GM12874 (cell line): ENCODE data around the gene INF2.

Experiments
- TF ChIP-seq, protein P1 (sequence below): IDR thresholded peaks from 2 replicates; pipeline ENCODE4 v1.5.1; 2011; ENCODE audit warnings: low read depth, mild to moderate bottlenecking, control low read depth, low read length, moderate library complexity; ENCODE audit not compliant: insufficient read depth

Gene INF2

DNA sequence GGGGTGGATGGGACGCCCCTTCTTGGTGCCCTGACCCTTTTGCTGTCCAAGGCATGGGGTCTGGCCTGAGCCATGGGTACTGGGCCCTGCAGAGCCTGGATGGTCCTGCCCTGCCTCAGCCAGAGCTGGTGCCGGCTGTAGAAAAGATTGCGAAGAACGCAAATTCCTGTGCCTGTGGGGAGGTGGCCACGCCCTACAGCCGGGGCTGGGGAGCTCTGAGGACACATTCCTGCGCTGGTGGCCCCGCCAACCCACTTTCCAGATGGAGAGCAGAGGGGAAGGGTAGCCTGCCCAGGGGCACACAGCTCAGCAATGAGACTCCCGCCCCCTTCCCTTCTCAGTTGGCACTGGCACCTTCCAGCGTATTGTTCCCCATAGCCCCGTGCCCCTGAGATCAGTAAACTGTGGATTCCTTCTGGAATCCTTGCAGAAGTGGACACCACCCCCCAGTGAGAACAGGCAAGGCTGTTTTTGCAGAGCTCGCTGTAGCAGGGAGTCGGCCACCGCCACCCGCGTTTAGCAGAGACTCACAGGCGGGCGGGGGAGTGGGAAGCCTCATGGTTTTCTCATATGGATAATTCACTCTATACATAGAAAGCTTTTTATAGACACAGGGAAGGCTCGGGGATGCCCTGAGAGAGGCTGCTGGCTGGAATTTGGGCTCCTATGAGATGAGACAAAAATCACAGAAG lies 8.6 kb downstream of the INF2 start:
- TF ChIP-seq, protein P1, sequence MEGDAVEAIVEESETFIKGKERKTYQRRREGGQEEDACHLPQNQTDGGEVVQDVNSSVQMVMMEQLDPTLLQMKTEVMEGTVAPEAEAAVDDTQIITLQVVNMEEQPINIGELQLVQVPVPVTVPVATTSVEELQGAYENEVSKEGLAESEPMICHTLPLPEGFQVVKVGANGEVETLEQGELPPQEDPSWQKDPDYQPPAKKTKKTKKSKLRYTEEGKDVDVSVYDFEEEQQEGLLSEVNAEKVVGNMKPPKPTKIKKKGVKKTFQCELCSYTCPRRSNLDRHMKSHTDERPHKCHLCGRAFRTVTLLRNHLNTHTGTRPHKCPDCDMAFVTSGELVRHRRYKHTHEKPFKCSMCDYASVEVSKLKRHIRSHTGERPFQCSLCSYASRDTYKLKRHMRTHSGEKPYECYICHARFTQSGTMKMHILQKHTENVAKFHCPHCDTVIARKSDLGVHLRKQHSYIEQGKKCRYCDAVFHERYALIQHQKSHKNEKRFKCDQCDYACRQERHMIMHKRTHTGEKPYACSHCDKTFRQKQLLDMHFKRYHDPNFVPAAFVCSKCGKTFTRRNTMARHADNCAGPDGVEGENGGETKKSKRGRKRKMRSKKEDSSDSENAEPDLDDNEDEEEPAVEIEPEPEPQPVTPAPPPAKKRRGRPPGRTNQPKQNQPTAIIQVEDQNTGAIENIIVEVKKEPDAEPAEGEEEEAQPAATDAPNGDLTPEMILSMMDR: no peak

DNA sequence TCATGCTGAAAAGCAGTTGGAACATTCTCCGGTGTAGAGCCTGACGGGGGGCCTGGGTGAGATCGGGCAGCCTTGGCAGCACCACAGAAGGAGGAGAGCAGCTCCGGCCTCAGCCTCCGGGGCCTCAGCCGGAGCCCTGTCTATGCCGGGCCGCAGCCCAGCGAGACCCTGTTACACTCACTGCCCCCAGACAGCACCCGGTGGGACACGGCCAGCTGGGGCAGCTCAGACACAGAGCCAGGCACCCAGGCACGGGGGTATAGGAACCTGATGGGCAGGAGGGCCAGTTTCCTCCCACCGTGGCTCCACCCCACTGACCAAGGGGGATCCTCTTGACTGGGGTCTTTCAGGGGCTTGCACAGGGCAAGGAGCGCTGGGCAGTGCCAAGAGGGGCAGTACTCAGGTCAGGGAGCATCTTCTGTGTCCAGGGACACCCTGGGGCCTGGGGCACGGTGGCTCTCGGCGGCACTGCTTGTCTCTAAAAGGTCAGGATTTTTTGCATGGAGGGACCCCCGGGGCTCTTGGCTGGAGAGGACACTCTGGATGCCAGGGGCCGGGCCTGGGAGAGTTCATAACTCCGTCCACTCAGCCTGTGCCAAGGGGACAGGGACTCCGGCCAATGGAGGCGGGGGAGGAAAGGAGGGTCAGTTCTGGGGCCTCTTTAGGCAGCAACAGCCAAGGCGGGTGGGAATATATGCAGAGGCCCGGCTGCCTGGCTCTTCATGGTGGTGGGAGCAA lies 9.4 kb downstream of the INF2 start:
- TF ChIP-seq, protein P1: no peak

DNA sequence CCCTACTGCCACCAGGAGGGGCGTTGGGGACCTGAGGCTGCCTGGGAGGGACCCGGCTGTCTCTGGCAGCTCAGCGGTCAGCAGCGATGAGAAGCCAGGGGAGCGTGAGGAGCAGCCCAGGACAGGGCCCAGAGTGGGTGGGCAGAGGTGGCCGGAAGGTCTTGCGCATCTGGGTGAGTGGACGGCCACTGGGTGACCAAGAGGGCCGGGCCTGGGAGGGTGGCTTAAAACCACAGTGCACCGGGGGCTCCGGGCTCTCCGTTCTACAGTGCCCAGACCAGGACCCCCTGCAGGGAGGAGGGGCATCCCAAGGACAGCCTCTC lies 10.0 kb downstream of the INF2 start:
- TF ChIP-seq, protein P1: no peak

DNA sequence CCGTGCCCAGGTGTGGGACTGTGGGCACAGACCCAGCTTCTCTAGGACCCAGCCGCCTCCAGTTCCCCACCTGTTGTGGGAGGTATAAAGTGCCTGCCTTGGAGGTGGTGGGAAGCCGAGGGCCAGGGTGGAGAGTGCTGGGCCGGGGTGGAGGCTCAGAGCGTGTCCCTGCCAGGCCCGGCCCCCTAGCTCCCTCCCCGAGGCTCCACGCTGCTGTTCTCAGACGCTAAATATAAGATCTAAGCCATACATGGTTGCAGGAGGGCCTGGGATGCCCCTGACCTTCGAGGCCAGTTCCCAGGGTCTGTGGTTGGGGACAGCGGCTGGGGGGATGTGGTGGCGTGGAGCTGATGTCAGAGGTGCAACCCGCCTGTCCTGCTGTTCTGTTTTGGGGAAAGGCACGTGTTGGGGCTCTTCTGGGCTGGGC lies 10.8 kb downstream of the INF2 start:
- TF ChIP-seq, protein P1: no peak

DNA sequence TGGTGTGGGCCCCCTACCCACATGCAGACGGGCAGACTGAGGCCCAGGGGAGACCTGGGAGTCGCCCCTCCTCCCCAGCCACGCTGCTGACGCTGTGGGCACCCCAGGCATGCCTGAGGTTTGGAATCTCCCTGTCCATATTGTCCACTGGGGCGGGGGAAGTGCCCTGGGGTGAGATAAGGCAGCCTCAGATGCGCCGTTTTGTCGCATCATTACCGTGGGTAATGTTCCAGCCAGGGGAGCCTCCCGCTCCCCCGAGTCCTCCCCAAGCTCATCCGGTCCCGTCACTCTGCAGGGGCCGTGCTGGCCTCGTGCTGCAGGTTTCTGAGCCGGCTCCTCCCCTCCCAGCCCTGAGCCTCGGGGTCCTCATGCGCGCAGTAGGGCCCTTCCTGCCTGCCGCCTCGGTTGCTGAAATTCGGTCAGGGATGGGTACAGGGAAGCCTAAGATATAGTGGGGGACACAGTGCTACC lies 11.4 kb downstream of the INF2 start:
- TF ChIP-seq, protein P1: no peak

GRCh38 chr14:104701383-104702076 lies 12.1 kb downstream of the INF2 start:
- TF ChIP-seq, protein P1: no peak

DNA sequence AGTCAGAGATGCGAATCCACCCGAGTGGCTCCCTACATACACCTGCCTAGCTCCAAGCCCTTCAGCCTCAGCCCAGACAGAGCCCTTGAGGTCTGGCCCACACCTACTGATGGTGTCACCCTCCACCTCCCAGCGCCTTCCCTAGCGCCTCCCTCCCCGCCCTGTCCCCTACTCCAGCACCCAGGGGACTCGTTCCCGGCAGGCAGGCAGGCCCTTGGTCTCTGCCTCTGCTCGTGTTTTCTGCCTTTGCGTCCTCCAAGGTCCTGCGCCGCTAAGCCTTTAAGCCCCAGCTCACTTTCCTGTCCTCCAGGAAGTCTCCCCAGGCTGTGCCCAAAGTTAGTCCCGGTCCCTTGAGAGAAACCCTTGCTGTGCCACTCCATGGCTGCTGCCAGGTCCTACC lies 12.7 kb downstream of the INF2 start:
- TF ChIP-seq, protein P1: no peak
